PC-3 (cell line): ENCODE results near the gene CTDSP1. TPM values are rescaled to one million over a fixed set of nuclear protein-coding genes. Genes with fewer than 3 reads are reported as not detected.

ENCODE experiments used
- ATAC-seq: fragments of 200-7000 bp; cut with Tn5 transposase; 2 replicates; pipeline ENCODE4 v1.9.1; 2020; ENCODE audit warnings: mild to moderate bottlenecking, moderate library complexity
- BruUV-seq: library from RNA; stranded (reverse); fragments of 400-500 nt; replicated peaks from 2 replicates; lab custom pipeline; 2021; lab: Mats Ljungman, UMichigan
- CTCF ChIA-PET: fragments of 300-600 bp; sonication (Branson Sonifier 250); formaldehyde crosslinking; loops from one replicate; lab custom pipeline; 2022; ENCODE audit warnings: antibody characterized with exemption; lab: Charles Lee
- POLR2A ChIA-PET: fragments of 300-600 bp; sonication (Branson Sonifier 250); formaldehyde crosslinking; loops from one replicate; lab custom pipeline; 2022; ENCODE audit warnings: antibody characterized with exemption; ENCODE audit not compliant: unreplicated experiment; lab: Charles Lee
- DNase-seq: peaks from one replicate; pipeline ENCODE4 v3.0.0-alpha.2; 2015
- H2AFZ ChIP-seq: fragments of 300-600 bp; sonication (generic); 2 replicates; pipeline ENCODE4 v1.6.0; 2016; ENCODE audit warnings: antibody characterized with exemption, low read length
- H3F3A ChIP-seq: fragments of 300-600 bp; sonication (generic); one replicate; pipeline ENCODE4 v1.6.0; 2017; ENCODE audit warnings: antibody characterized with exemption, low read length, control low read depth, mild to moderate bottlenecking; ENCODE audit not compliant: unreplicated experiment
- H3K27ac ChIP-seq: fragments of 300-600 bp; sonication (generic); 2 replicates; pipeline ENCODE4 v1.5.1; 2016; ENCODE audit warnings: mild to moderate bottlenecking, low read length
- H3K27me3 ChIP-seq: fragments of 300-600 bp; sonication (generic); 2 replicates; pipeline ENCODE4 v1.6.1; 2016; ENCODE audit warnings: low read length, mixed read lengths
- H3K36me3 ChIP-seq: fragments of 300-600 bp; sonication (generic); 2 replicates; pipeline ENCODE4 v1.6.1; 2016; ENCODE audit warnings: low read depth, mixed run types, low read length, mixed read lengths
- H3K4me1 ChIP-seq: fragments of 300-600 bp; sonication (generic); 2 replicates; pipeline ENCODE4 v1.5.1; 2016; ENCODE audit warnings: low read length; ENCODE audit not compliant: insufficient read depth
- H3K4me2 ChIP-seq: fragments of 300-600 bp; sonication (generic); 2 replicates; pipeline ENCODE4 v1.6.0; 2016; ENCODE audit warnings: low read length
- H3K4me3 ChIP-seq: fragments of 300-600 bp; sonication (generic); 2 replicates; pipeline ENCODE4 v1.5.1; 2016; ENCODE audit warnings: mild to moderate bottlenecking, low read length, mixed read lengths
- H3K79me2 ChIP-seq: fragments of 300-600 bp; sonication (generic); 2 replicates; pipeline ENCODE4 v1.6.1; 2017; ENCODE audit warnings: low read length, mixed read lengths
- H3K9ac ChIP-seq: fragments of 300-600 bp; sonication (generic); 2 replicates; pipeline ENCODE4 v1.6.0; 2016; ENCODE audit warnings: mild to moderate bottlenecking, low read length
- H3K9me2 ChIP-seq: fragments of 300-600 bp; sonication (generic); replicated peaks from 2 replicates; pipeline ENCODE4 v1.6.1; 2016; ENCODE audit warnings: mixed run types, low read length, mixed read lengths
- H3K9me3 ChIP-seq: fragments of 300-600 bp; sonication (generic); 2 replicates; pipeline ENCODE4 v1.6.1; 2016; ENCODE audit warnings: low read length, mixed read lengths
- H4K20me1 ChIP-seq: fragments of 300-600 bp; sonication (generic); 2 replicates; pipeline ENCODE4 v1.6.1; 2016; ENCODE audit warnings: low read length, mixed read lengths
- CTCF ChIP-seq: fragments of 300-600 bp; sonication (generic); conservative IDR thresholded peaks from 2 replicates; pipeline ENCODE4 v1.5.1; 2017; ENCODE audit warnings: antibody characterized with exemption, low read depth, mild to moderate bottlenecking, low read length
- EZH2 ChIP-seq: fragments of 300-600 bp; sonication (generic); IDR thresholded peaks from one replicate; pipeline ENCODE4 v1.6.1; 2017; ENCODE audit warnings: antibody characterized with exemption, mild to moderate bottlenecking, low read length; ENCODE audit not compliant: unreplicated experiment
- EZH2phosphoT487 ChIP-seq: fragments of 300-600 bp; sonication (generic); IDR thresholded peaks from 2 replicates; pipeline ENCODE4 v1.6.1; 2018; ENCODE audit warnings: mild to moderate bottlenecking, antibody characterized with exemption, low read length, borderline replicate concordance
- intact Hi-C: fragments of 100-400 bp; cut with micrococcal nuclease; formaldehyde crosslinking; loops from 2 replicates; pipeline ENCODE4 v1.9.0; 2023
- total RNA-seq: library from RNA; depleted of rRNA; stranded (reverse); fragments of >200 nt; gene quantifications from 2 replicates; pipeline ENCODE4 v1.2.3, GENCODE V29; 2014

Gene CTDSP1
- total RNA-seq, 1 experiment from 2014 or later, result 73.2 TPM

DNA sequence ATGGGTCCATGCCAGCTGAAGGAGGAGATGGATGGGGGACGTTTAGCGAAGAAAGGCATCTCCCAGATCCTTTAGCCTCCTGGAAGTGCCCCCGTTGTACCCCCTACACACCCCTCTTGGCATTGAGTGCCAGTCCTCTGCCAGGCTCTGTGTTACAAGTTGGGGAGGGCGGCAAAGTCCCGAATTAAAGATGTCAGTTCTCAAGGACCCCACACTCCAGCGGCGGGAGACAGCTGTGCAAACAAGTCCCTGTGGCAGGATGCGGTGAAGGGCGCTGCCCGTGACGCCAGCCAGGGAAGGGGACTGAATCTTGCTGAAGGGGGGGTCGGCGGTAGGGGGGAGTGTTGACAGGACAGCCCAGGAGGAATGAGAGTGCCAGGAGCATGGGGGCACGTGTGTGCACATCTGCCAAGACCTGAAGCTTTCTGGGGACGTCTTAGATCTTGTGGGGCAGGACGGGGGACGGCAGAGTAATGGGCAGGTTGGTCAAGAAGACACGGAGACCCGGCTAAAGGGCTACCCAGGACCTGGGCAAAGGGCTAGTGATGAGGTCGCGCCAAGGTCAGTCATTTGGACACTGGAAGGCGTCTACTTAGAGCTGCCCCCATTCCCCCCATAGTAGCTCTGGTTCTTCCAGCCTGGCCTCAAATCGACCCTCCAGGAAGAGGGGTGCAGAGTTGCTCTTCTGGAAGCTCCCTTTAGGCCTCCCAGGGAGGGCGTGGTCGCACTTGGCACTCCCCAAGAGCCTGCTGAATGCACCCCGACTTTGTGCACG is 2.8 kb upstream of the CTDSP1 start:
- ChIA-PET CTCF (interaction anchor here (0.5 to 1.2 kb wide), 10 partner anchors 8 to 267 kb away, joined by 3 to 16 read pairs (median 4); partner anchors contain the start of genes AAMP and PNKD), POLR2A (interaction anchor here (0.7 kb wide), 1 partner anchor 906 kb away, joined by 3 read pairs; no protein-coding TSS in a partner anchor)
- peak; percentile 63; the same call in 1 of the 2 replicates for TF ChIP-seq EZH2phosphoT487
- no peak for TF ChIP-seq CTCF
- H3K9ac ChIP-seq, result peak overlapping the region; percentile 83
- peaks cover 39% of the 10 kb centered on the region for H3K4me1 ChIP-seq
- DNase-seq, result peak; percentile 77
- intact Hi-C loops, result loop anchor here (1.0 to 5.0 kb wide), 6 partner anchors 41 to 211 kb away; partner anchors contain the start of genes CATIP, CNOT9 and USP37
- H3F3A ChIP-seq, result peaks cover 8% of the 10 kb centered on the region
- H3K4me3 ChIP-seq, result peak overlapping the region; percentile 80
- H3K4me2 ChIP-seq, result peak overlapping the region; percentile 98
- H3K9me2 ChIP-seq, result no peaks in the 10 kb centered on the region
- H4K20me1 ChIP-seq, result no peaks in the 10 kb centered on the region
- H3K27ac ChIP-seq, result peak overlapping the region; percentile 93
- BruUV-seq, result no TSS peak
- peak; percentile 7 for ATAC-seq
- peak overlapping the region; percentile 97 for H2AFZ ChIP-seq
- no peaks in the 10 kb centered on the region for H3K36me3 ChIP-seq
- no peaks in the 10 kb centered on the region for H3K9me3 ChIP-seq
- H3K79me2 ChIP-seq, result peaks cover 39% of the 10 kb centered on the region
- no peaks in the 10 kb centered on the region for H3K27me3 ChIP-seq

DNA sequence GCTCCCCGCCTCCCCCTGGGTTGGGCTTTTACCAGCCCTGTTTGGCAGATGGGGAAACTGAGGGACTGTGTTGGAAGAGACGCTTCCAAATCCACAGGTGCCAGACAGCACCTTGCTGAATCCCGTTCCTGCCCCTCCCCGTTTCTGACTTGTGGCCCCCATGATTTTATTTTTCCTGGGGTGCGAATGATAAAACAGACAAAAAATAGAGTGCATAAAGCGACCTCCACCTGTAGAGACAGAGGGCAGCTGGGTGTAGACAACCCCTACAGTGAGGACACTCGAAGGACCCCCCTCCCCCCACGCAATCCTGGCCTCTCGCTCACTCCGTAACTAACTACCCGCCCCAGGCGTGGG is 2.2 kb upstream of the CTDSP1 start:
- no peaks in the 10 kb centered on the region for H3K9me2 ChIP-seq
- H3K9ac ChIP-seq, result peak overlapping the region; percentile 83
- no peaks in the 10 kb centered on the region for H3K27me3 ChIP-seq
- peak overlapping the region; percentile 80 for H3K4me3 ChIP-seq
- BruUV-seq, result TSS peak; percentile 38
- H3K27ac ChIP-seq, result peak overlapping the region; percentile 93
- TF ChIP-seq CTCF, result no peak
- no peak for TF ChIP-seq EZH2
- TF ChIP-seq EZH2phosphoT487, result no peak
- peaks cover 44% of the 10 kb centered on the region for H3K79me2 ChIP-seq
- H3K4me2 ChIP-seq, result peak overlapping the region; percentile 98
- peak overlapping the region; percentile 97 for H2AFZ ChIP-seq
- H3K9me3 ChIP-seq, result no peaks in the 10 kb centered on the region
- H4K20me1 ChIP-seq, result no peaks in the 10 kb centered on the region
- ChIA-PET CTCF (no interaction called here), POLR2A (interaction anchor here (0.7 kb wide), 1 partner anchor 906 kb away, joined by 3 read pairs; no protein-coding TSS in a partner anchor)
- no peaks in the 10 kb centered on the region for H3K36me3 ChIP-seq
- DNase-seq, result no peak
- intact Hi-C loops, result loop anchor here (5.0 kb wide), 2 partner anchors 110 to 170 kb away; partner anchors contain the start of genes CNOT9 and USP37
- H3F3A ChIP-seq, result peaks cover 8% of the 10 kb centered on the region
- peaks cover 39% of the 10 kb centered on the region for H3K4me1 ChIP-seq
- ATAC-seq, result no peak
